ENCODE measurements around the gene CLEC17A. TPM values are rescaled to one million over a fixed set of nuclear protein-coding genes. Genes with fewer than 3 reads are reported as not detected.
A peak's percentile ranks its signal among the peaks of the same experiment; 100 is the strongest.
"Not testable (repeated sequence)": the region's sequence is repeated elsewhere in the genome, so short reads cannot be mapped to it uniquely, and the experiment has no call there.

CLEC17A gene
- total RNA-seq, 2 experiments from 2014 or later: 27.4 to 51.1 TPM

GRCh38 chr19:14580623-14581237 lies 2.2 kb upstream of the CLEC17A start:
- H2AFZ ChIP-seq (ENCODE audit: low read length): peak overlapping the region; percentile 36; the same call in 1 of the 2 replicates
- no peak overlapping the region for H3K4me3 ChIP-seq (ENCODE audit: low read depth, low read length, poor library complexity, severe bottlenecking)
- TF ChIP-seq EZH2phosphoT487 (IDR thresholded peaks at IDR 0.05; ENCODE audit: borderline replicate concordance, low read depth, low read length): no peak
- peak; percentile 34; the same call in 1 of the 2 replicates for TF ChIP-seq CTCF (conservative IDR thresholded peaks at IDR 0.05; ENCODE audit: low read length)
- H4K20me1 ChIP-seq (ENCODE audit: insufficient read depth, low read length): no peaks in the 10 kb centered on the region
- CTCF ChIA-PET (ENCODE audit: unreplicated experiment): no interaction called here
- H3K9me3 ChIP-seq (ENCODE audit: low read length): peaks cover 6% of the 10 kb centered on the region; the same call in 1 of the 2 replicates
- DNase-seq (ENCODE audit: low spot score): peak; percentile 44
- no peaks in the 10 kb centered on the region for H3K9me2 ChIP-seq (ENCODE audit: insufficient read depth, low read length)
- H3K27ac ChIP-seq (ENCODE audit: low read depth, low read length, poor library complexity, severe bottlenecking): peak overlapping the region; percentile 20
- BruUV-seq (replicated peaks): no TSS peak
- H3K4me2 ChIP-seq (ENCODE audit: low read length): 0 out of 2 replicates have a peak overlapping the region, but pooled peaks have one; percentile 12
- no peaks in the 10 kb centered on the region for H3K36me3 ChIP-seq (ENCODE audit: insufficient read depth, low read length)
- intact Hi-C loops (cut with micrococcal nuclease; ENCODE audit: unreplicated experiment): no loop called here
- peaks cover 77% of the 10 kb centered on the region for H3K4me1 ChIP-seq (ENCODE audit: insufficient read depth, low read length, poor library complexity, severe bottlenecking)
- POLR2A ChIA-PET: interaction anchor here (1.0 to 1.4 kb wide), 2 partner anchors 24 to 109 kb away, joined by 3 to 6 read pairs; partner anchors contain the start of gene ZNF333
- H3K79me2 ChIP-seq (ENCODE audit: insufficient read depth, low read depth, low read length): peaks cover 24% of the 10 kb centered on the region

GRCh38 chr19:14584372-14584771 lies 1.5 kb downstream of the CLEC17A start:
- CTCF ChIA-PET (ENCODE audit: unreplicated experiment); BruUV-seq (replicated peaks); POLR2A ChIA-PET; intact Hi-C loops (cut with micrococcal nuclease; ENCODE audit: unreplicated experiment); H3K9me3 ChIP-seq (ENCODE audit: low read length); H3K9me2 ChIP-seq (ENCODE audit: insufficient read depth, low read length); H4K20me1 ChIP-seq (ENCODE audit: insufficient read depth, low read length); H2AFZ ChIP-seq (ENCODE audit: low read length); DNase-seq (ENCODE audit: low spot score): not testable (repeated sequence)
- peak overlapping the region; percentile 68 for H3K27ac ChIP-seq (ENCODE audit: low read depth, low read length, poor library complexity, severe bottlenecking)
- peaks cover 50% of the 10 kb centered on the region for H3K79me2 ChIP-seq (ENCODE audit: insufficient read depth, low read depth, low read length)
- H3K36me3 ChIP-seq (ENCODE audit: insufficient read depth, low read length): peaks cover 18% of the 10 kb centered on the region
- peak overlapping the region; percentile 66 for H3K4me2 ChIP-seq (ENCODE audit: low read length)
- peak overlapping the region; percentile 74 for H3K4me3 ChIP-seq (ENCODE audit: low read depth, low read length, poor library complexity, severe bottlenecking)
- H3K4me1 ChIP-seq (ENCODE audit: insufficient read depth, low read length, poor library complexity, severe bottlenecking): peaks cover 60% of the 10 kb centered on the region

- H3K4me3 ChIP-seq (ENCODE audit: low read depth, low read length, poor library complexity, severe bottlenecking): peak overlapping the region; percentile 74
- peak overlapping the region; percentile 6 for H3K27ac ChIP-seq (ENCODE audit: low read depth, low read length, poor library complexity, severe bottlenecking)
- H3K4me1 ChIP-seq (ENCODE audit: insufficient read depth, low read length, poor library complexity, severe bottlenecking): peaks cover 54% of the 10 kb centered on the region
- H3K4me2 ChIP-seq (ENCODE audit: low read length): peak overlapping the region; percentile 66
- TSS peak; percentile 59 for BruUV-seq (replicated peaks)
- H4K20me1 ChIP-seq (ENCODE audit: insufficient read depth, low read length); CTCF ChIA-PET (ENCODE audit: unreplicated experiment); H2AFZ ChIP-seq (ENCODE audit: low read length); H3K9me2 ChIP-seq (ENCODE audit: insufficient read depth, low read length); H3K9me3 ChIP-seq (ENCODE audit: low read length); intact Hi-C loops (cut with micrococcal nuclease; ENCODE audit: unreplicated experiment); DNase-seq (ENCODE audit: low spot score): not testable (repeated sequence)
- H3K79me2 ChIP-seq (ENCODE audit: insufficient read depth, low read depth, low read length): peaks cover 50% of the 10 kb centered on the region
- H3K36me3 ChIP-seq (ENCODE audit: insufficient read depth, low read length): peaks cover 18% of the 10 kb centered on the region
- POLR2A ChIA-PET: interaction anchor here (1.0 kb wide), 1 partner anchor 21 kb away, joined by 6 read pairs; no protein-coding TSS in a partner anchor
Observed at GRCh38 chr19:14585187-14585586, 2.3 kb downstream of the CLEC17A start.

- H3K4me3 ChIP-seq (ENCODE audit: low read depth, low read length, poor library complexity, severe bottlenecking); H4K20me1 ChIP-seq (ENCODE audit: insufficient read depth, low read length); CTCF ChIA-PET (ENCODE audit: unreplicated experiment); POLR2A ChIA-PET; H2AFZ ChIP-seq (ENCODE audit: low read length); H3K4me2 ChIP-seq (ENCODE audit: low read length); H3K9me2 ChIP-seq (ENCODE audit: insufficient read depth, low read length); intact Hi-C loops (cut with micrococcal nuclease; ENCODE audit: unreplicated experiment); BruUV-seq (replicated peaks); H3K27ac ChIP-seq (ENCODE audit: low read depth, low read length, poor library complexity, severe bottlenecking); DNase-seq (ENCODE audit: low spot score); H3K9me3 ChIP-seq (ENCODE audit: low read length): not testable (repeated sequence)
- H3K36me3 ChIP-seq (ENCODE audit: insufficient read depth, low read length): peaks cover 55% of the 10 kb centered on the region
- H3K79me2 ChIP-seq (ENCODE audit: insufficient read depth, low read depth, low read length): peaks cover 37% of the 10 kb centered on the region
- H3K4me1 ChIP-seq (ENCODE audit: insufficient read depth, low read length, poor library complexity, severe bottlenecking): peaks cover 39% of the 10 kb centered on the region
Observed at GRCh38 chr19:14589433-14589832, 6.5 kb downstream of the CLEC17A start.

Data from OCI-LY7 (cell line).